Sigmoid colon (tissue), 7 donors: ENCODE measurements around the gene MTOR. TPM values are rescaled to one million over a fixed set of nuclear protein-coding genes. Genes with fewer than 3 reads are reported as not detected.
"Not testable (repeated sequence)": the region's sequence is repeated elsewhere in the genome, so short reads cannot be mapped to it uniquely, and the experiment has no call there.

Experiments used
- DNase-seq: peaks from one replicate; pipeline ENCODE4 v3.0.0-alpha.2; 2019
- H3K27ac ChIP-seq, 4 donors: fragments of 200-600 bp; sonication (generic); one replicate each; pipeline ENCODE4 v1.5.1; 2016 to 2019; ENCODE audit warnings: mild to moderate bottlenecking in 1 of 4
- H3K27me3 ChIP-seq, 3 donors: fragments of 200-600 bp; sonication (generic); one replicate each; pipeline ENCODE4 v1.5.1; 2019; ENCODE audit warnings: mild to moderate bottlenecking in 1 of 3
- H3K36me3 ChIP-seq, 4 donors: fragments of 200-600 bp; sonication (generic); one replicate each; pipeline ENCODE4 v1.5.1; 2016 to 2019
- H3K4me1 ChIP-seq, 4 donors: fragments of 200-600 bp; sonication (generic); one replicate each; pipeline ENCODE4 v1.5.1; 2017 to 2019
- H3K4me3 ChIP-seq, 4 donors: fragments of 200-600 bp; sonication (generic); one replicate each; pipeline ENCODE4 v1.5.1; 2017 to 2019; ENCODE audit warnings: mild to moderate bottlenecking in 2 of 4, moderate library complexity in 1 of 4
- H3K9me3 ChIP-seq, 4 donors: fragments of 200-600 bp in 3 of 4; sonication (generic) in 3 of 4; one replicate each; pipeline versions ENCODE4 v1.5.1 to v1.6.1; 2013 to 2019
- EP300 ChIP-seq, 4 donors: sonication (generic); formaldehyde crosslinking; IDR thresholded peaks; one replicate each; pipeline ENCODE4 v1.6.1; 2017; ENCODE audit warnings: antibody characterized with exemption in 4 of 4
- POLR2A ChIP-seq, 2 donors: fragments of 450-650 bp; IDR thresholded peaks; one replicate each; pipeline ENCODE4 v1.6.1; 2016; ENCODE audit warnings: antibody characterized with exemption in 2 of 2, mild to moderate bottlenecking in 2 of 2, moderate library complexity in 2 of 2
- POLR2AphosphoS5 ChIP-seq, 4 donors: sonication (generic); formaldehyde crosslinking; IDR thresholded peaks; one replicate each; pipeline ENCODE4 v1.6.1; 2017; ENCODE audit warnings: antibody characterized with exemption in 4 of 4
- WGBS, 2 donors: extraction: QIAGEN DNeasy Blood & Tissue Kit; methylation state at CpG; one replicate each; pipeline ENCODE4 v1.1.7; 2013; 5-methylcytosine and 5-hydroxymethylcytosine counted together
- intact Hi-C: fragments of 100-400 bp; cut with DNase I; formaldehyde crosslinking; loops from one replicate; pipeline ENCODE4 v1.15.1; 2023
- polyA plus RNA-seq, 3 donors: library from polyadenylated mRNA; stranded (reverse); fragments of 200-250 nt; gene quantifications; one replicate each; pipeline ENCODE4 v1.2.3, GENCODE V29; 2013
- total RNA-seq, 4 donors: library from RNA; depleted of rRNA; stranded (reverse); fragments of >200 nt; gene quantifications; one replicate each; pipeline ENCODE4 v1.1.0, GENCODE V29; 2016
- TF ChIP-seq, protein P1 (sequence below), 4 experiments: fragments of 450-650 bp in 3 of 4; fragments of 200-600 bp in 1 of 4; IDR thresholded peaks; one replicate each; pipeline ENCODE4 v1.5.1; 2016 to 2019; ENCODE audit warnings: antibody characterized with exemption in 4 of 4, mild to moderate bottlenecking in 3 of 4, moderate library complexity in 2 of 4
- donor health status: healthy with polysubstance abuse.
- donor health status: Bipolar disorder and iron deficiency.
- donor health status: healthy.

MTOR gene
- total and polyA plus RNA-seq, 7 donors = 7.6 to 38.1 (median 25.2) TPM

DNA sequence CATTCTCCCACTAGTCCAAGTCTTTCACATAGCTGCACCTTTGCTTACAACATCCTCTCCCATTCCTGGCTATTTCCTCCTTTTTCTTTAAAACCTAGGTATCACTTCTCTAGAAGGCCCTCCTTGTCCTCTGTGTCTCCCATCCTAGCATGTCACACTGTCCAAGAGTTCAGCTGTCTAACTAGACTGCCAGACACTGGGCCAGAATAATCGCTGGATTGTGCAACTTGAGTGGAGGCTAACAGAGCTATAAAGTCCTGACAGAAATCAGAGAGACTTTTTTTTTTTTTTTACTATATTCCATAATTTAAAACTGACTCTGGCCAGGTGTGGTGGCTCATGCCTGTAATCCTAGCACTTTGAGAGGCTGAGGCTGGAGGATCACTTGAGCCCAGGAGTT is 77.4 kb downstream of the MTOR start:
- no peak overlapping the region for H3K4me3 ChIP-seq
- no peaks in the 10 kb centered on the region for H3K27me3 ChIP-seq
- TF ChIP-seq, protein P1, sequence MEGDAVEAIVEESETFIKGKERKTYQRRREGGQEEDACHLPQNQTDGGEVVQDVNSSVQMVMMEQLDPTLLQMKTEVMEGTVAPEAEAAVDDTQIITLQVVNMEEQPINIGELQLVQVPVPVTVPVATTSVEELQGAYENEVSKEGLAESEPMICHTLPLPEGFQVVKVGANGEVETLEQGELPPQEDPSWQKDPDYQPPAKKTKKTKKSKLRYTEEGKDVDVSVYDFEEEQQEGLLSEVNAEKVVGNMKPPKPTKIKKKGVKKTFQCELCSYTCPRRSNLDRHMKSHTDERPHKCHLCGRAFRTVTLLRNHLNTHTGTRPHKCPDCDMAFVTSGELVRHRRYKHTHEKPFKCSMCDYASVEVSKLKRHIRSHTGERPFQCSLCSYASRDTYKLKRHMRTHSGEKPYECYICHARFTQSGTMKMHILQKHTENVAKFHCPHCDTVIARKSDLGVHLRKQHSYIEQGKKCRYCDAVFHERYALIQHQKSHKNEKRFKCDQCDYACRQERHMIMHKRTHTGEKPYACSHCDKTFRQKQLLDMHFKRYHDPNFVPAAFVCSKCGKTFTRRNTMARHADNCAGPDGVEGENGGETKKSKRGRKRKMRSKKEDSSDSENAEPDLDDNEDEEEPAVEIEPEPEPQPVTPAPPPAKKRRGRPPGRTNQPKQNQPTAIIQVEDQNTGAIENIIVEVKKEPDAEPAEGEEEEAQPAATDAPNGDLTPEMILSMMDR (IDR thresholded peaks at IDR 0.05) = no peak
- TF ChIP-seq EP300 (IDR thresholded peaks at IDR 0.05) (no peak), POLR2AphosphoS5 (IDR thresholded peaks at IDR 0.05) (no peak), POLR2A (IDR thresholded peaks at IDR 0.05) (no peak)
- 85 to 90% methylated on average over 1 of the region's 1 CpG for WGBS, 2 donors
- intact Hi-C loops = no loop called here
- H3K4me1 ChIP-seq = peaks cover 0 to 32% (median 15%) of the 10 kb centered on the region in 4 donors
- H3K36me3 ChIP-seq = peaks cover 0 to 23% (median 2%) of the 10 kb centered on the region in 4 donors
- DNase-seq = no peak
- H3K27ac ChIP-seq = no peak overlapping the region
- H3K9me3 ChIP-seq = no peaks in the 10 kb centered on the region

DNA sequence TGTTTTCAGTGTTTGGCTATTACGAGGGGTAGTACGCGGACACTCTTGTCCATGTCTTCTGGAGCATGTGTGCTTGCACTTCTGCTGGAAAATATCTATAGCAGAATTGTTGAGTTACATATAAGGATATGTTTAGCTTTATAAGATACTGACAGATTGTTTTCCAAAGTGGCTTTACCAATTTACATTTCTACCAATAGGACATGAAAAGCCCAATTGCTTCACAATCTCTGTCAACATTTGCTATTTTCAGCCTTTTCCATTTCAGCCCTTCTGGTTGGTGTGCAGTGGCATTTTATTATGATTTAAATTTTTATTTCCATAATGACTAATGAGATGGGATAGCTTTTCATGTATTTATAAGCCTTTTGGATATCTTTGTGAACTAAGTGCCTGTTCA is 79.5 kb downstream of the MTOR start:
- Histone ChIP-seq H3K27me3 (no peaks in the 10 kb centered on the region), H3K4me1 (peaks cover 0 to 34% (median 22%) of the 10 kb centered on the region in 4 donors), H3K27ac (no peak overlapping the region), H3K36me3 (peaks cover 0 to 22% (median 2%) of the 10 kb centered on the region in 4 donors), H3K9me3 (no peaks in the 10 kb centered on the region), H3K4me3 (no peak overlapping the region)
- TF ChIP-seq POLR2A (IDR thresholded peaks at IDR 0.05) (no peak), POLR2AphosphoS5 (IDR thresholded peaks at IDR 0.05) (no peak), EP300 (IDR thresholded peaks at IDR 0.05) (no peak)
- TF ChIP-seq, protein P1 (IDR thresholded peaks at IDR 0.05) = no peak
- 96% methylated on average over 3 of the region's 3 CpGs for WGBS, 2 donors
- intact Hi-C loops = no loop called here
- no peak for DNase-seq

DNA sequence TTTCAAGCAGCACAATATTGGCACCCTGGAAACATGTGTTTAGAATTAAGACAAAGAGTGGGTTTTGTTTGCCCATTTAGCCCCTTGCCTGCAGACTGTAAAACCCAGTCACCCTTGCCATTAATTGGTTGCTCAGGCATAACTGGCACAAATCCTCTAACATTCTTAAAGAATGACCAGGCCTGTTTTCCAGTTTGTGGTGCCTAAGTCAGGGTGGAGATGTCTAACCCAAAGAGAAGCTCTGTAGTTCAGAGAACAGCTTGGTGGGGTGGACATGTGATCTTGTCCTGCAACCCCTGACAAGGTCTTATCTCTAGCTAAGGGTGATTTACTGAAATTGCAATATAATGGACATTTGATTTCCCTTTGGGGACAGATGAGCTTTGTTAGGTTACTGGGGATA is 82.0 kb downstream of the MTOR start:
- H3K4me1 ChIP-seq = peaks cover 0 to 35% (median 22%) of the 10 kb centered on the region in 4 donors
- peaks cover 0 to 22% (median 2%) of the 10 kb centered on the region in 4 donors for H3K36me3 ChIP-seq
- no peaks in the 10 kb centered on the region for H3K9me3 ChIP-seq
- no peaks in the 10 kb centered on the region for H3K27me3 ChIP-seq
- DNase-seq = no peak
- TF ChIP-seq POLR2A (IDR thresholded peaks at IDR 0.05) = no peak
- TF ChIP-seq POLR2AphosphoS5 (IDR thresholded peaks at IDR 0.05) = no peak
- TF ChIP-seq EP300 (IDR thresholded peaks at IDR 0.05) = no peak
- TF ChIP-seq, protein P1 (IDR thresholded peaks at IDR 0.05) = no peak
- no peak overlapping the region for H3K4me3 ChIP-seq
- intact Hi-C loops = no loop called here
- H3K27ac ChIP-seq = peak overlapping the region in 2 of 4 donors; percentile 3 to 48

- 68 to 71% methylated on average over 3 of the region's 3 CpGs for WGBS, 2 donors
- Histone ChIP-seq H3K36me3 (peaks cover 0 to 22% (median 2%) of the 10 kb centered on the region in 4 donors), H3K4me1 (peaks cover 0 to 35% (median 22%) of the 10 kb centered on the region in 4 donors), H3K27ac (peak overlapping the region in 1 of 4 donors; percentile 48)
- H3K27me3 ChIP-seq, H3K9me3 ChIP-seq, DNase-seq, H3K4me3 ChIP-seq, intact Hi-C loops: not testable (repeated sequence)
These were observed 82.6 kb downstream of the MTOR start for GRCh38 chr1:11179749-11180148.

DNA sequence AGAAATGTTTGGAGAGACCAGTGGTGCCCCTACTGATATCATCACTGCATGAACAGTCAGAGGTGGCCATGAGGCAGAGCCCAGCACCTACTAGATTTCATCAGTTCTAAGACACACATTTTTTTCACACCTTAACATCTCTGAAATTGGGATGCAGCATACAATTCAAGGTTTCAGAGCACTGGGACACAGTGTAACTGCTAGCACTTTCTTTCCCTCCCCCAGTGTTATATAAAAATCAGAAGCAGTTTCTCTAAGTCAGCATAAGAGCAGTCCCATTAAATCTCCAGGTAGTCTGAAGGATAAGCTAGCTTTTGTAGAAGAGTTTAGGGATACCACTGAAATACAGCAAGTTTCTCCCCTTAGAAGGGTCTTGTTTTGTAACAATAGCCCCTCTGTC is 83.2 kb downstream of the MTOR start:
- no peaks in the 10 kb centered on the region for H3K9me3 ChIP-seq
- no peak for DNase-seq
- TF ChIP-seq POLR2A (IDR thresholded peaks at IDR 0.05) = no peak
- TF ChIP-seq, protein P1 (IDR thresholded peaks at IDR 0.05) = no peak
- no peak for TF ChIP-seq POLR2AphosphoS5 (IDR thresholded peaks at IDR 0.05)
- no peak for TF ChIP-seq EP300 (IDR thresholded peaks at IDR 0.05)
- peaks cover 0 to 22% (median 0%) of the 10 kb centered on the region in 4 donors for H3K36me3 ChIP-seq
- peaks cover 0 to 37% (median 22%) of the 10 kb centered on the region in 4 donors for H3K4me1 ChIP-seq
- H3K27ac ChIP-seq = no peak overlapping the region
- intact Hi-C loops = no loop called here
- no peaks in the 10 kb centered on the region for H3K27me3 ChIP-seq
- H3K4me3 ChIP-seq = no peak overlapping the region
